ENCODE measurements around the gene PTCD2. TPM values are rescaled to one million over a fixed set of nuclear protein-coding genes. Genes with fewer than 3 reads are reported as not detected.

The PTCD2 gene
- total and polyA plus RNA-seq, 11 donors, result 5.3 to 21.5 (median 13.0) TPM

DNA sequence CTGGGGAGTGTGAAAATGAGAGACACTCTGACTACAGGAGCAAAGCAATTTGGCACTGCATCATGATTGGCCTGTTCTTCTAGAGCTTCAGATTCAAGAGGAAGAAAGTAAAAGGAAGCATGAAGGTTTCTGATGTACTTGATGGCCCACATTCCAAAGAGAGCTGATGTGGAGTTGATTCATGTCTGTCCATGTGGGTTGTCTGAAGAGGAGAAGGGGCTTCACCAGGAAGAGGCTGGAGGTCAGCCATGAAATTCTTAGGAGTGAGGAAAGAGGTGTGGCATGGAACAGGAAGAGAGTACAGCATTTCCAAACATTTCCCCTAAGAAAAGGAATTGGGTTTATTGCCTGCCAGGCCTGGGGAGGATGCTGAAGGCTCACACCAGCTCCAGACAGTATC, 70.7 kb downstream of the PTCD2 start:
- Histone ChIP-seq H3K4me1 (peaks cover 0 to 62% (median 28%) of the 10 kb centered on the region in 12 donors), H3K9me3 (no peaks in the 10 kb centered on the region), H3K4me3 (no peak overlapping the region), H3K27me3 (no peaks in the 10 kb centered on the region), H3K27ac (peak overlapping the region in 4 of 12 donors; percentile 69 to 89 (median 82)), H3K36me3 (no peaks in the 10 kb centered on the region)
- TF ChIP-seq, protein P1, sequence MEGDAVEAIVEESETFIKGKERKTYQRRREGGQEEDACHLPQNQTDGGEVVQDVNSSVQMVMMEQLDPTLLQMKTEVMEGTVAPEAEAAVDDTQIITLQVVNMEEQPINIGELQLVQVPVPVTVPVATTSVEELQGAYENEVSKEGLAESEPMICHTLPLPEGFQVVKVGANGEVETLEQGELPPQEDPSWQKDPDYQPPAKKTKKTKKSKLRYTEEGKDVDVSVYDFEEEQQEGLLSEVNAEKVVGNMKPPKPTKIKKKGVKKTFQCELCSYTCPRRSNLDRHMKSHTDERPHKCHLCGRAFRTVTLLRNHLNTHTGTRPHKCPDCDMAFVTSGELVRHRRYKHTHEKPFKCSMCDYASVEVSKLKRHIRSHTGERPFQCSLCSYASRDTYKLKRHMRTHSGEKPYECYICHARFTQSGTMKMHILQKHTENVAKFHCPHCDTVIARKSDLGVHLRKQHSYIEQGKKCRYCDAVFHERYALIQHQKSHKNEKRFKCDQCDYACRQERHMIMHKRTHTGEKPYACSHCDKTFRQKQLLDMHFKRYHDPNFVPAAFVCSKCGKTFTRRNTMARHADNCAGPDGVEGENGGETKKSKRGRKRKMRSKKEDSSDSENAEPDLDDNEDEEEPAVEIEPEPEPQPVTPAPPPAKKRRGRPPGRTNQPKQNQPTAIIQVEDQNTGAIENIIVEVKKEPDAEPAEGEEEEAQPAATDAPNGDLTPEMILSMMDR (IDR thresholded peaks at IDR 0.05), result no peak
- TF ChIP-seq POLR2A (IDR thresholded peaks at IDR 0.05), result no peak
- intact Hi-C loops (cut with DNase I), result loop anchor here in 1 of 10 donors (5.0 to 10.0 kb wide), 2 partner anchors 36 to 114 kb away; partner anchors contain the start of gene ZNF366
- ATAC-seq (no peak), DNase-seq (no peak)

DNA sequence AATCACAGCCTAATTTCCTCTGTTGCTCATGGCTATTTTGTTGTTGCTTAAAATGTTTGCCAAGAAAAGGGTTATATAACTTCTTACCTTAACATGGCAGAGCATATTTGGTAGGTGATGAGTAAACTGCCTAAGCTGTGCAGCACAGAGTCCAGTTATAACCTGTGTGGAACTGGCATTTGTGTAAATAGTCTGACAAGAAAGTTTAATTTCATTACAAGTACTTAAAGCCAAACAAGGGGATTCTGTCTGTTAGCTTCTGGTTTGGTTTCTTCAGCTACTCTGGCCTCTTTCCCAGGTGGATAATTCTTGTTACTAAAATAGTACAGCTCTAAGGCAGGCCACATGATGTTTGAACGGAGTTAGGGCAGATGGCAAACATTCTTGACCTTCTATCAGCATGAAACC, 72.2 kb downstream of the PTCD2 start:
- no peaks in the 10 kb centered on the region for H3K9me3 ChIP-seq
- DNase-seq (peak in 1 of 5 donors; percentile 33), ATAC-seq (peak; percentile 82 to 92 (median 92))
- 12 to 36% (median 30%) methylated on average over 1 of the region's 1 CpG for WGBS, 4 donors
- intact Hi-C loops (cut with DNase I), result loop anchor here in 1 of 10 donors (5.0 to 10.0 kb wide), 2 partner anchors 35 to 112 kb away; partner anchors contain the start of gene ZNF366
- H3K4me3 ChIP-seq, result no peak overlapping the region
- H3K27ac ChIP-seq, result peak overlapping the region in 11 of 12 donors; percentile 24 to 89 (median 69)
- H3K4me1 ChIP-seq, result peaks cover 0 to 54% (median 27%) of the 10 kb centered on the region in 12 donors
- no peak for TF ChIP-seq POLR2A (IDR thresholded peaks at IDR 0.05)
- TF ChIP-seq, protein P1 (IDR thresholded peaks at IDR 0.05), result no peak
- H3K27me3 ChIP-seq, result no peaks in the 10 kb centered on the region
- no peaks in the 10 kb centered on the region for H3K36me3 ChIP-seq

DNA sequence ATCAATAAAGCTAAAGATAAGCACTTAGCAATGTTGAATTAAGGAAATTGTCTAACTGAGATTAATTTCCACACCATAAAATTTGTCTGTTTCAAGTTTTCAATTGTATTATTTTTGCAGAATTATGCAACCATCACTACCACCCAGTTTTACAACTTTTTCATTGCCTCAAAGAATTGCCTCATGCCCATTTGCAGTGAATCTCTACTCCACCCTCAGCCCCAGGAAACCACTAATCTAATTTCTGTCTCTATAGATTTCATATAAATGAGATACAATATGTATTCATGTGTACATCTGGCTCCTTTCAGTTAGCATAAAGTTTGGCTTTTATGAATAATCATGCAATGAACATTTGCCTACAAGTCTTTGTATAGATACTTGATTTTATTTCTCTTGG, 72.9 kb downstream of the PTCD2 start:
- ATAC-seq, result no peak
- Histone ChIP-seq H3K27ac (peak overlapping the region in 11 of 12 donors; percentile 24 to 89 (median 69)), H3K9me3 (no peaks in the 10 kb centered on the region), H3K27me3 (no peaks in the 10 kb centered on the region), H3K36me3 (no peaks in the 10 kb centered on the region), H3K4me1 (peaks cover 0 to 53% (median 21%) of the 10 kb centered on the region in 12 donors), H3K4me3 (no peak overlapping the region)
- intact Hi-C loops (cut with DNase I), result loop anchor here in 1 of 10 donors (5.0 to 10.0 kb wide), 2 partner anchors 34 to 112 kb away; partner anchors contain the start of gene ZNF366
- TF ChIP-seq, protein P1 (IDR thresholded peaks at IDR 0.05), result no peak
- no peak for TF ChIP-seq POLR2A (IDR thresholded peaks at IDR 0.05)
- no peak for DNase-seq

DNA sequence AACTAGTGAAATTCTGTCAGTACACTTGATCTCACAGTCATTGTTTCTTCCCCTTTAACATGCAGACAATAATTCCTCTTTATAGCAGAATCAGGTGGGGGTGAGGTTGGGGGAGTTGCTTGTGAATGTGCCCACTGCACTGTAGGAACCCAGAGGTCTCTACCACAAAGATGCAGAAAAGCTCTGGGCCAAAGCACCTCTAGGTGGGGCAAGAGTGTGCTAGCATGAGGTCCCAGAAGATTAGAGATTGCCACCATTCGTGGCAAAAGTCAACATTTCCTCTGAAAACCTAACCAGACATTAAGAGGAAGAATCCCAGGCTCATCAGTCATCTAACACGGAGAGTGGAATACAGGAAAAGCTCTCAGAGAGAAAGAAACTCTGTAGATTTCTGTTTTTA, 74.5 kb downstream of the PTCD2 start:
- peak in 2 of 4 donors; percentile 18 to 21 for ATAC-seq
- WGBS, 4 donors, result 34 to 57% (median 41%) methylated on average over 2 of the region's 2 CpGs
- no peaks in the 10 kb centered on the region for H3K9me3 ChIP-seq
- no peak for DNase-seq
- intact Hi-C loops (cut with DNase I), result loop anchor here in 1 of 10 donors (5.0 to 10.0 kb wide), 2 partner anchors 33 to 110 kb away; partner anchors contain the start of gene ZNF366
- TF ChIP-seq, protein P1 (IDR thresholded peaks at IDR 0.05), result peak in 10 of 12 donors; percentile 14 to 52 (median 31)
- TF ChIP-seq POLR2A (IDR thresholded peaks at IDR 0.05), result no peak
- H3K27me3 ChIP-seq, result no peaks in the 10 kb centered on the region
- no peaks in the 10 kb centered on the region for H3K36me3 ChIP-seq
- no peak overlapping the region for H3K4me3 ChIP-seq
- peaks cover 0 to 56% (median 18%) of the 10 kb centered on the region in 12 donors for H3K4me1 ChIP-seq
- no peak overlapping the region for H3K27ac ChIP-seq

All from heart left ventricle (tissue), 16 donors.